Activated T-helper 2 cell treated with anti-CD3 and anti-CD28 coated beads, Interferon-gamma antibody, Interleukin-2, Interleukin-4, amounts not matched to agents 10 μg/mL and 5 μg/mL and 100 μg/mL, durations not matched to agents 14 hours and 24 hours and 36 hours (primary cell): ENCODE data around the gene PPP1R15B. TPM values are rescaled to one million over a fixed set of nuclear protein-coding genes. Genes with fewer than 3 reads are reported as not detected.

ENCODE experiments used
- DNase-seq: peaks from one replicate; pipeline ENCODE4 v3.0.0; 2021; ENCODE audit warnings: low spot score
- H3K27ac Mint-ChIP-seq: one replicate; pipeline ENCODE4 v1.8.0; 2021; ENCODE audit warnings: mixed read lengths
- H3K27me3 Mint-ChIP-seq: one replicate; pipeline ENCODE4 v1.8.0; 2021; ENCODE audit warnings: low read depth, mixed read lengths
- H3K36me3 Mint-ChIP-seq: one replicate; pipeline ENCODE4 v1.8.0; 2021; ENCODE audit warnings: low read depth, mixed read lengths
- H3K4me1 Mint-ChIP-seq: one replicate; pipeline ENCODE4 v1.8.0; 2021; ENCODE audit warnings: low read depth, mixed read lengths
- H3K4me3 Mint-ChIP-seq: one replicate; pipeline ENCODE4 v1.8.0; 2021; ENCODE audit warnings: low read depth, mild to moderate bottlenecking, moderate library complexity, mixed read lengths
- H3K9me3 Mint-ChIP-seq: one replicate; pipeline ENCODE4 v1.8.0; 2021; ENCODE audit warnings: mixed read lengths
- intact Hi-C: fragments of 100-400 bp; cut with micrococcal nuclease; formaldehyde crosslinking; loops from one replicate; pipeline ENCODE4 v1.15.1; 2023
- total RNA-seq: library from RNA; stranded (reverse); gene quantifications from 2 replicates; pipeline ENCODE4 v1.2.3, GENCODE V29; 2022

The PPP1R15B gene
- total RNA-seq, 1 donor from 2014 or later: 64.3 TPM

- peak; percentile 50 for DNase-seq
- intact Hi-C loops: loop anchor here (1.0 to 2.0 kb wide), 2 partner anchors 36 to 236 kb away; no protein-coding TSS in a partner anchor
These were observed 13.2 kb downstream of the PPP1R15B start for GRCh38 chr1:204398197-204399125.

GRCh38 chr1:204396015-204396583 is 15.5 kb downstream of the PPP1R15B start:
- Mint-ChIP-seq H3K4me3 (no peak overlapping the region), H3K9me3 (no peaks in the 10 kb centered on the region), H3K4me1 (peaks cover 7% of the 10 kb centered on the region), H3K27ac (no peak overlapping the region), H3K36me3 (peaks cover 52% of the 10 kb centered on the region), H3K27me3 (no peaks in the 10 kb centered on the region)
- DNase-seq: no peak
- intact Hi-C loops: no loop called here

More at GRCh38 chr1:204398197-204399125, 13.2 kb downstream of the PPP1R15B start:
- Mint-ChIP-seq H3K27ac (no peak overlapping the region), H3K36me3 (peaks cover 68% of the 10 kb centered on the region), H3K4me3 (no peak overlapping the region), H3K27me3 (no peaks in the 10 kb centered on the region), H3K4me1 (peaks cover 7% of the 10 kb centered on the region), H3K9me3 (no peaks in the 10 kb centered on the region)

GRCh38 chr1:204391629-204392028 is 20.0 kb downstream of the PPP1R15B start:
- Mint-ChIP-seq H3K36me3 (peaks cover 20% of the 10 kb centered on the region), H3K27ac (no peak overlapping the region), H3K4me1 (no peaks in the 10 kb centered on the region), H3K27me3 (no peaks in the 10 kb centered on the region), H3K4me3 (no peak overlapping the region), H3K9me3 (no peaks in the 10 kb centered on the region)
- DNase-seq: no peak
- intact Hi-C loops: no loop called here

GRCh38 chr1:204390751-204391466 is 20.7 kb downstream of the PPP1R15B start:
- Mint-ChIP-seq H3K27ac (no peak overlapping the region), H3K9me3 (no peaks in the 10 kb centered on the region), H3K4me1 (no peaks in the 10 kb centered on the region), H3K36me3 (peaks cover 14% of the 10 kb centered on the region), H3K4me3 (no peak overlapping the region), H3K27me3 (no peaks in the 10 kb centered on the region)
- DNase-seq: no peak
- intact Hi-C loops: no loop called here

- H3K4me1 Mint-ChIP-seq: peaks cover 2% of the 10 kb centered on the region
- no peaks in the 10 kb centered on the region for H3K36me3 Mint-ChIP-seq
- H3K9me3 Mint-ChIP-seq: no peaks in the 10 kb centered on the region
- H3K27ac Mint-ChIP-seq: no peak overlapping the region
- no peak for DNase-seq
- intact Hi-C loops: no loop called here
- H3K4me3 Mint-ChIP-seq: no peak overlapping the region
- H3K27me3 Mint-ChIP-seq: peaks cover 4% of the 10 kb centered on the region
These were observed 25.9 kb downstream of the PPP1R15B start for GRCh38 chr1:204385727-204386126.

- intact Hi-C loops: no loop called here
- H3K27ac Mint-ChIP-seq: no peak overlapping the region
- H3K27me3 Mint-ChIP-seq: peaks cover 14% of the 10 kb centered on the region
- peaks cover 2% of the 10 kb centered on the region for H3K4me1 Mint-ChIP-seq
- no peak for DNase-seq
- H3K4me3 Mint-ChIP-seq: no peak overlapping the region
- H3K9me3 Mint-ChIP-seq: no peaks in the 10 kb centered on the region
- no peaks in the 10 kb centered on the region for H3K36me3 Mint-ChIP-seq
These were observed 26.8 kb downstream of the PPP1R15B start for GRCh38 chr1:204384636-204385352.

- intact Hi-C loops: no loop called here
- peaks cover 24% of the 10 kb centered on the region for H3K27me3 Mint-ChIP-seq
- H3K36me3 Mint-ChIP-seq: no peaks in the 10 kb centered on the region
- no peak overlapping the region for H3K27ac Mint-ChIP-seq
- no peaks in the 10 kb centered on the region for H3K9me3 Mint-ChIP-seq
- DNase-seq: no peak
- H3K4me1 Mint-ChIP-seq: peaks cover 2% of the 10 kb centered on the region
- H3K4me3 Mint-ChIP-seq: no peak overlapping the region
These were observed 28.3 kb downstream of the PPP1R15B start for GRCh38 chr1:204383163-204383904.

GRCh38 chr1:204382714-204383083 is 28.9 kb downstream of the PPP1R15B start:
- Mint-ChIP-seq H3K4me1 (peaks cover 8% of the 10 kb centered on the region), H3K27ac (no peak overlapping the region), H3K9me3 (no peaks in the 10 kb centered on the region), H3K27me3 (peaks cover 31% of the 10 kb centered on the region), H3K4me3 (no peak overlapping the region), H3K36me3 (no peaks in the 10 kb centered on the region)
- no peak for DNase-seq
- intact Hi-C loops: no loop called here

- no peaks in the 10 kb centered on the region for H3K9me3 Mint-ChIP-seq
- no peaks in the 10 kb centered on the region for H3K36me3 Mint-ChIP-seq
- peaks cover 37% of the 10 kb centered on the region for H3K27me3 Mint-ChIP-seq
- peaks cover 8% of the 10 kb centered on the region for H3K4me1 Mint-ChIP-seq
- intact Hi-C loops: no loop called here
- no peak overlapping the region for H3K27ac Mint-ChIP-seq
- no peak overlapping the region for H3K4me3 Mint-ChIP-seq
- no peak for DNase-seq
These were observed 31.3 kb downstream of the PPP1R15B start for GRCh38 chr1:204380293-204380831.

- DNase-seq: peak; percentile 26
- intact Hi-C loops: no loop called here
- Mint-ChIP-seq H3K4me3 (peak overlapping the region; percentile 81), H3K27ac (no peak overlapping the region), H3K4me1 (peaks cover 8% of the 10 kb centered on the region), H3K36me3 (no peaks in the 10 kb centered on the region), H3K27me3 (peaks cover 37% of the 10 kb centered on the region), H3K9me3 (no peaks in the 10 kb centered on the region)
These were observed 33.6 kb downstream of the PPP1R15B start for GRCh38 chr1:204377800-204378668.
